PFSK-1 (cell line): ENCODE measurements around the gene CEP63.

ENCODE experiments used
- POLR2AphosphoS5 ChIP-seq: IDR thresholded peaks from 2 replicates; pipeline ENCODE4 v1.6.1; 2012; ENCODE audit warnings: low read depth, mild to moderate bottlenecking, control low read depth, low read length, moderate library complexity
- REST ChIP-seq, 2 experiments: IDR thresholded peaks; 2 replicates each; pipeline versions ENCODE4 v1.6.1 to v1.8.0; 2011 to 2012; ENCODE audit warnings: low read depth in 2 of 2, low read length in 2 of 2, control low read depth in 1 of 2, inconsistent platforms in 1 of 2, mild to moderate bottlenecking in 1 of 2, moderate library complexity in 1 of 2; ENCODE audit not compliant: insufficient read depth in 1 of 2
- TAF1 ChIP-seq: IDR thresholded peaks from 2 replicates; pipeline ENCODE4 v1.6.1; 2012; ENCODE audit warnings: low read length, control low read depth, borderline replicate concordance; ENCODE audit not compliant: insufficient read depth

- TF ChIP-seq REST (IDR thresholded peaks at IDR 0.05; ENCODE audit: insufficient read depth in 1 of 2, low read depth in 2 of 2, low read length in 2 of 2) = no peak
- TF ChIP-seq TAF1 = no peak
- TF ChIP-seq POLR2AphosphoS5 = no peak
Observed at GRCh38 chr3:134481166-134481565, 4.7 kb upstream of the CEP63 start.
